Mesenchymal stem cell (in vitro differentiated cells and primary cell): ENCODE results near the gene EDN1.

ENCODE experiments used
- DNase-seq: peaks from one replicate; pipeline ENCODE4 v3.0.0-alpha.2; 2013
- H2AFZ ChIP-seq: one replicate; pipeline ENCODE4 v1.6.1; 2013; ENCODE audit warnings: low read depth, mild to moderate bottlenecking, control low read depth, inconsistent platforms, low read length, moderate library complexity
- H2AK5ac ChIP-seq: 2 replicates; pipeline ENCODE4 v1.6.1; 2013; ENCODE audit warnings: low read length, moderate library complexity, mild to moderate bottlenecking, inconsistent platforms; ENCODE audit not compliant: severe bottlenecking
- H2BK120ac ChIP-seq: one replicate; pipeline ENCODE4 v1.6.1; 2013; ENCODE audit warnings: low read depth, mild to moderate bottlenecking, inconsistent platforms, low read length, moderate library complexity
- H2BK12ac ChIP-seq, 2 experiments: one replicate each; pipeline ENCODE4 v1.6.1; 2013; ENCODE audit warnings: inconsistent platforms in 2 of 2, low read length in 2 of 2, mild to moderate bottlenecking in 2 of 2, moderate library complexity in 2 of 2, control low read depth in 1 of 2
- H2BK15ac ChIP-seq: one replicate; pipeline ENCODE4 v1.6.1; 2013; ENCODE audit warnings: mild to moderate bottlenecking, low read depth, inconsistent platforms; ENCODE audit not compliant: poor library complexity, severe bottlenecking
- H2BK5ac ChIP-seq: 2 replicates; pipeline ENCODE4 v1.6.1; 2013; ENCODE audit warnings: low read depth, mild to moderate bottlenecking, low read length, control low read depth, inconsistent platforms; ENCODE audit not compliant: poor library complexity, severe bottlenecking
- H3K14ac ChIP-seq, 2 experiments: one replicate each; pipeline ENCODE4 v1.6.1; 2013; ENCODE audit warnings: inconsistent platforms in 2 of 2, low read length in 2 of 2, control low read depth in 1 of 2, mild to moderate bottlenecking in 1 of 2, moderate library complexity in 1 of 2
- H3K18ac ChIP-seq, 2 experiments: one replicate each; pipeline ENCODE4 v1.6.1; 2013; ENCODE audit warnings: inconsistent platforms in 2 of 2, low read length in 2 of 2, control low read depth in 1 of 2, low read depth in 1 of 2, mild to moderate bottlenecking in 1 of 2
- H3K23ac ChIP-seq, 2 experiments: one replicate each; pipeline ENCODE4 v1.6.1; 2013; ENCODE audit warnings: inconsistent platforms in 2 of 2, low read length in 2 of 2, mild to moderate bottlenecking in 2 of 2, moderate library complexity in 2 of 2, control low read depth in 1 of 2
- H3K27ac ChIP-seq: 2 replicates; pipeline ENCODE4 v1.5.1; 2013; ENCODE audit warnings: mild to moderate bottlenecking, moderate library complexity, low read length, control low read depth, inconsistent platforms; ENCODE audit not compliant: poor library complexity, severe bottlenecking
- H3K27me3 ChIP-seq, 2 experiments: 2 replicates each; pipeline versions ENCODE4 v1.6.1 to v1.7.0; 2013; ENCODE audit warnings: low read length in 2 of 2, mild to moderate bottlenecking in 2 of 2, moderate library complexity in 2 of 2, control low read depth in 1 of 2, inconsistent platforms in 1 of 2; ENCODE audit not compliant: control insufficient read depth in 1 of 2, insufficient read depth in 1 of 2
- H3K36me3 ChIP-seq, 2 experiments: 2 replicates each; pipeline versions ENCODE4 v1.6.1 to v1.7.0; 2013; ENCODE audit warnings: low read length in 2 of 2, control low read depth in 1 of 2, inconsistent platforms in 1 of 2, low read depth in 1 of 2, mild to moderate bottlenecking in 1 of 2; ENCODE audit not compliant: insufficient read depth in 2 of 2, control insufficient read depth in 1 of 2
- H3K4ac ChIP-seq, 2 experiments: one replicate each; pipeline ENCODE4 v1.6.1; 2013; ENCODE audit warnings: inconsistent platforms in 2 of 2, low read length in 2 of 2, mild to moderate bottlenecking in 2 of 2, moderate library complexity in 2 of 2, control low read depth in 1 of 2, low read depth in 1 of 2
- H3K4me1 ChIP-seq: 2 replicates; pipeline ENCODE4 v1.6.1; 2013; ENCODE audit warnings: low read depth, low read length, control low read depth; ENCODE audit not compliant: control insufficient read depth, insufficient read depth
- H3K4me2 ChIP-seq: 2 replicates; pipeline ENCODE4 v1.6.1; 2013; ENCODE audit warnings: low read length, mild to moderate bottlenecking, inconsistent platforms; ENCODE audit not compliant: poor library complexity, severe bottlenecking
- H3K4me3 ChIP-seq, 2 experiments: 2 replicates each; pipeline versions ENCODE4 v1.5.1 to v1.7.0; 2013; ENCODE audit warnings: low read length in 2 of 2, mild to moderate bottlenecking in 2 of 2, control low read depth in 1 of 2, low read depth in 1 of 2; ENCODE audit not compliant: insufficient read depth in 1 of 2
- H3K79me1 ChIP-seq: replicated peaks from 2 replicates; pipeline ENCODE4 v1.6.1; 2013; ENCODE audit warnings: mild to moderate bottlenecking, control low read depth, low read length, inconsistent platforms; ENCODE audit not compliant: poor library complexity, severe bottlenecking
- H3K9ac ChIP-seq: 2 replicates; pipeline ENCODE4 v1.7.0; 2013; ENCODE audit warnings: mild to moderate bottlenecking, low read length, moderate library complexity
- H3K9me3 ChIP-seq: 2 replicates; pipeline ENCODE4 v1.7.0; 2013; ENCODE audit warnings: mild to moderate bottlenecking, low read length; ENCODE audit not compliant: control insufficient read depth
- H4K8ac ChIP-seq: one replicate; pipeline ENCODE4 v1.6.1; 2013; ENCODE audit warnings: inconsistent platforms, mild to moderate bottlenecking, low read length, moderate library complexity
- H4K91ac ChIP-seq: one replicate; pipeline ENCODE4 v1.6.1; 2013; ENCODE audit warnings: mild to moderate bottlenecking, low read length, inconsistent platforms
- WGBS: methylation state at CpG from one replicate; pipeline ENCODE4 v1.1.7; 2013; ENCODE audit warnings: mixed read lengths; 5-methylcytosine and 5-hydroxymethylcytosine counted together

The EDN1 gene

GRCh38 chr6:12288211-12288618 is 1.9 kb upstream of the EDN1 start:
- 93% methylated on average over 8 of the region's 13 CpGs for WGBS
- Histone ChIP-seq H2AK5ac (peak overlapping the region; percentile 94), H2BK120ac (no peak overlapping the region), H4K8ac (peak overlapping the region; percentile 62), H3K27ac (no peak overlapping the region), H3K23ac (no peak overlapping the region), H3K4me2 (no peak overlapping the region), H2AFZ (no peak overlapping the region), H3K36me3 (no peaks in the 10 kb centered on the region), H2BK12ac (peak overlapping the region in 1 of 2 experiments; percentile 21), H2BK5ac (peak overlapping the region; percentile 4), H2BK15ac (peak overlapping the region; percentile 89), H3K4ac (no peak overlapping the region), H3K79me1 (peaks cover 1% of the 10 kb centered on the region), H3K9ac (no peak overlapping the region), H3K14ac (no peak overlapping the region), H3K4me1 (peaks cover 5% of the 10 kb centered on the region), H3K27me3 (no peaks in the 10 kb centered on the region), H3K18ac (no peak overlapping the region), H3K4me3 (no peak overlapping the region), H4K91ac (no peak overlapping the region), H3K9me3 (no peaks in the 10 kb centered on the region)
- no peak for DNase-seq

GRCh38 chr6:12288914-12289313 is 1.2 kb upstream of the EDN1 start:
- Histone ChIP-seq H2BK15ac (no peak overlapping the region), H2AK5ac (peak overlapping the region; percentile 94), H2BK5ac (no peak overlapping the region), H3K9me3 (no peaks in the 10 kb centered on the region), H3K4ac (no peak overlapping the region), H3K9ac (peak overlapping the region; percentile 92), H2AFZ (no peak overlapping the region), H3K27me3 (no peaks in the 10 kb centered on the region), H3K23ac (no peak overlapping the region), H3K18ac (no peak overlapping the region), H3K36me3 (no peaks in the 10 kb centered on the region), H3K27ac (peak overlapping the region; percentile 22), H3K79me1 (peaks cover 1% of the 10 kb centered on the region), H4K8ac (no peak overlapping the region), H4K91ac (no peak overlapping the region), H3K4me2 (no peak overlapping the region), H3K4me3 (no peak overlapping the region), H3K14ac (no peak overlapping the region), H3K4me1 (peaks cover 6% of the 10 kb centered on the region), H2BK120ac (no peak overlapping the region), H2BK12ac (no peak overlapping the region)
- no peak for DNase-seq
- WGBS, result 72% methylated on average over 3 of the region's 3 CpGs

DNA sequence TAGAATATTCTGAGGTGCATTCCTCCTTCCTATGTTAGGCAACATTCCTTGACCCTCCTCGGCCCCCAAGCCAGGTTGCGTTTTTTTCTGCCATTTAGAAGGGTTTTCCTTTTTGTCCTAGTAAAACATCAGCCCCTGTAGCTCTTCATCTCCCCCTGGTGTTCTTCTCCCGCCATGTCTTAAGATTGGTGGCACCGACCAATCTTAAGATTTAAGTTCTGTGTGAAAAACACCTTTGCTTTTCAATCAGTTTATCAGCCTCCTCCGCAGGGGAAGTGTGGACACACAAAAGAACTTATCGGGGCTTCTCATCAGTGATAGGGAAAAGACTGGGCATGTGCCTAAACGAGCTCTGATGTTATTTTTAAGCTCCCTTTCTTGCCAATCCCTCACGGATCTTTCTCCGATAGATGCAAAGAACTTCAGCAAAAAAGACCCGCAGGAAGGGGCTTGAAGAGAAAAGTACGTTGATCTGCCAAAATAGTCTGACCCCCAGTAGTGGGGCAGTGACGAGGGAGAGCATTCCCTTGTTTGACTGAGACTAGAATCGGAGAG is 719 bp upstream of the EDN1 start:
- Histone ChIP-seq H2AFZ (peak overlapping the region; percentile 16), H3K27ac (peak overlapping the region; percentile 99), H3K9me3 (no peaks in the 10 kb centered on the region), H3K79me1 (peaks cover 1% of the 10 kb centered on the region), H2BK15ac (no peak overlapping the region), H3K18ac (peak overlapping the region in 1 of 2 experiments; percentile 54), H3K14ac (no peak overlapping the region), H3K36me3 (no peaks in the 10 kb centered on the region), H2BK5ac (peak overlapping the region; percentile 74), H3K4me3 (peak overlapping the region; percentile 21 to 90), H2AK5ac (peak overlapping the region; percentile 81), H3K4ac (no peak overlapping the region), H2BK120ac (no peak overlapping the region), H4K8ac (no peak overlapping the region), H3K4me2 (peak overlapping the region; percentile 85), H3K4me1 (peaks cover 6% of the 10 kb centered on the region), H2BK12ac (no peak overlapping the region), H3K27me3 (no peaks in the 10 kb centered on the region), H3K9ac (peak overlapping the region; percentile 92), H3K23ac (no peak overlapping the region), H4K91ac (no peak overlapping the region)
- WGBS, result 2% methylated on average over 11 of the region's 13 CpGs
- DNase-seq, result peak; percentile 75

- H2AFZ ChIP-seq, result no peak overlapping the region
- peak overlapping the region; percentile 70 for H2AK5ac ChIP-seq
- H3K79me1 ChIP-seq, result peaks cover 1% of the 10 kb centered on the region
- H3K9ac ChIP-seq, result peak overlapping the region; percentile 92
- DNase-seq, result no peak
- H2BK15ac ChIP-seq, result no peak overlapping the region
- peak overlapping the region; percentile 71 for H2BK5ac ChIP-seq
- peak overlapping the region; percentile 62 to 90 for H3K4me3 ChIP-seq
- H4K91ac ChIP-seq, result no peak overlapping the region
- no peak overlapping the region for H3K14ac ChIP-seq
- no peak overlapping the region for H2BK120ac ChIP-seq
- no peak overlapping the region for H3K4ac ChIP-seq
- peaks cover 0 to 5% of the 10 kb centered on the region in 2 experiments for H3K36me3 ChIP-seq
- H3K23ac ChIP-seq, result no peak overlapping the region
- no peak overlapping the region for H4K8ac ChIP-seq
- H2BK12ac ChIP-seq, result peak overlapping the region in 1 of 2 experiments; percentile 78
- H3K4me1 ChIP-seq, result peaks cover 8% of the 10 kb centered on the region
- no peaks in the 10 kb centered on the region for H3K27me3 ChIP-seq
- peak overlapping the region in 1 of 2 experiments; percentile 15 for H3K18ac ChIP-seq
- H3K9me3 ChIP-seq, result no peaks in the 10 kb centered on the region
- WGBS, result 43% methylated on average over 8 of the region's 12 CpGs
- H3K4me2 ChIP-seq, result peak overlapping the region; percentile 52
- peak overlapping the region; percentile 95 for H3K27ac ChIP-seq
Observed at GRCh38 chr6:12291071-12291838, 1.1 kb downstream of the EDN1 start.
